Sigmoid colon (tissue), 4 donors: Measurements from ENCODE around the gene CDH9.

Experiments
- CTCF ChIP-seq, 4 experiments: fragments of 450-650 bp in 3 of 4; fragments of 200-600 bp in 1 of 4; IDR thresholded peaks; one replicate each; pipeline ENCODE4 v1.5.1; 2016 to 2019; ENCODE audit warnings: antibody characterized with exemption in 4 of 4, mild to moderate bottlenecking in 3 of 4, moderate library complexity in 2 of 4
- POLR2AphosphoS5 ChIP-seq, 4 donors: sonication (generic); formaldehyde crosslinking; IDR thresholded peaks; one replicate each; pipeline ENCODE4 v1.6.1; 2017; ENCODE audit warnings: antibody characterized with exemption in 4 of 4

GRCh38 chr5:27041372-27041771 lies 3.0 kb upstream of the CDH9 start:
- no peak for TF ChIP-seq CTCF (IDR thresholded peaks at IDR 0.05)
- TF ChIP-seq POLR2AphosphoS5 (IDR thresholded peaks at IDR 0.05): no peak
